Measurements from ENCODE around the gene FEN1. TPM values are rescaled to one million over a fixed set of nuclear protein-coding genes. Genes with fewer than 3 reads are reported as not detected.

Gene FEN1
- total RNA-seq, 1 donor from 2014 or later: 5.4 TPM

GRCh38 chr11:61787928-61788491, 4.7 kb upstream of the FEN1 start:
- Histone ChIP-seq H3K36me3 (peaks cover 77% of the 10 kb centered on the region), H3K9me3 (no peaks in the 10 kb centered on the region), H3K4me1 (peaks cover 14% of the 10 kb centered on the region), H3K4me3 (no peak overlapping the region), H3K27me3 (ENCODE audit: low read depth) (no peaks in the 10 kb centered on the region), H3K27ac (no peak overlapping the region)
- peak; percentile 35 for TF ChIP-seq CTCF (IDR thresholded peaks at IDR 0.05)
- intact Hi-C loops (cut with DNase I): no loop called here
- DNase-seq: no peak
- ATAC-seq: no peak

GRCh38 chr11:61791737-61792309, 888 bp upstream of the FEN1 start:
- peaks cover 50% of the 10 kb centered on the region for H3K36me3 ChIP-seq
- no peaks in the 10 kb centered on the region for H3K9me3 ChIP-seq
- intact Hi-C loops (cut with DNase I): no loop called here
- DNase-seq (peak; percentile 68), ATAC-seq (peak; percentile 72 to 74)
- peak overlapping the region; percentile 96 for H3K4me3 ChIP-seq
- H3K27me3 ChIP-seq (ENCODE audit: low read depth): no peaks in the 10 kb centered on the region
- TF ChIP-seq CTCF (IDR thresholded peaks at IDR 0.05): no peak
- peak overlapping the region; percentile 98 for H3K27ac ChIP-seq
- peaks cover 21% of the 10 kb centered on the region for H3K4me1 ChIP-seq

DNA sequence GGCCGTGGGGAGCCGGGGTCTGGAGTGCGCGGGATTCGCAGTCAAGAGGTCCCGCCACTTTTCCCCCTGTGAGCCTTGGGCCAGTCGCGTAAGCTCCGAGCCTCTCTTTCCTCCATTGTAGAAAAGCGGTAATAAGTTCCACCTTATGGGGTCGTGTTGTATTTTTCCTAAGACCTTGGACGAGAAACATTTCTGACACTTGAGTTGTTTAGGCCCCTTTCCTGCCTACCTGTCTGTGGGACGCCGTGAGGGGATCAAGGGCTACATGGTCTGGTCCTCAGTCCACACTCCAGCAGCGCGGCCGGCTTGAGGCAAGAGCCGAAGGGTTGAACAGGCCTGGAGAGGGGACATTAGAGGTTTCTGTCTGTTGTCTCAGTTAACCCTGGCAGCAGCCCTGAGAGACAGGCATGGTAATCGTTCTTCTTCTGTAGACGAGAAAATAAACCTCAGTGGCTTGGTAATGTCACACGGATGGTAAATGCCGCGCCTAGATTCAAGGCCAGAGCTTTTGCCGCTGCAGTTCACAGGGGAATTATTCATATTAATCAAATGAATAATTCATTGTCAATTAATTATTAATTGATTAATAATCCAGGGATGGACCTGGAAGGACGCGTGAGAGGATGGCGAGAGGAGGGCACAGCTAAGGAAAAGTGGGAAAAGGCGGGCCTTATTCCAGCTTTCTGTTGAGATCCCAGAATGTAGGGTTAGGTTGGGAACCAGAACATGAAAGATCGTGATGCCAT, 545 bp downstream of the FEN1 start:
- no peak for TF ChIP-seq CTCF (IDR thresholded peaks at IDR 0.05)
- peaks cover 36% of the 10 kb centered on the region for H3K36me3 ChIP-seq
- intact Hi-C loops (cut with DNase I): no loop called here
- H3K4me1 ChIP-seq: peaks cover 28% of the 10 kb centered on the region
- H3K9me3 ChIP-seq: no peaks in the 10 kb centered on the region
- ATAC-seq (no peak), DNase-seq (no peak)
- no peaks in the 10 kb centered on the region for H3K27me3 ChIP-seq (ENCODE audit: low read depth)
- peak overlapping the region; percentile 96 for H3K4me3 ChIP-seq
- peak overlapping the region; percentile 98 for H3K27ac ChIP-seq

DNA sequence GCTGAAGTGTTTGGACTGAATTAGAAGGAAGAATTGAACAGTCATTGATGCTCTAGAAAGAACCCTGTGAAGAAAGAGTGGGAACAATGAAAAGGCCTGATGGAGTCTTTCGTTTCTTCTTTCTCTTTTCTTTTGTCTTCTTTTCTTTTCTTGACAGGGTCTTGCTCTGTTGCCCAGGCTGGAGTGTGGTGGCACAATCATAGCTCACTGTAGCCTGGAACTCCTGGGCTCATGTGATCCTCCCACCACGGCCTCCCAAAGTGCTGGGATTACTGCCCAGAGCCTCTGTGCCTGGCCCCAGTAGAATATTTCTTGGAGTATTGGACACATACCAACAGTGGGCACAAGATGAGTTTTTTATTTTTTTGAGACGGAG, 1.1 kb downstream of the FEN1 start:
- DNase-seq (no peak), ATAC-seq (no peak)
- peaks cover 30% of the 10 kb centered on the region for H3K36me3 ChIP-seq
- H3K4me1 ChIP-seq: peaks cover 28% of the 10 kb centered on the region
- no peak overlapping the region for H3K27ac ChIP-seq
- TF ChIP-seq CTCF (IDR thresholded peaks at IDR 0.05): no peak
- H3K4me3 ChIP-seq: peak overlapping the region; percentile 96
- H3K27me3 ChIP-seq (ENCODE audit: low read depth): no peaks in the 10 kb centered on the region
- no peaks in the 10 kb centered on the region for H3K9me3 ChIP-seq
- intact Hi-C loops (cut with DNase I): no loop called here

DNA sequence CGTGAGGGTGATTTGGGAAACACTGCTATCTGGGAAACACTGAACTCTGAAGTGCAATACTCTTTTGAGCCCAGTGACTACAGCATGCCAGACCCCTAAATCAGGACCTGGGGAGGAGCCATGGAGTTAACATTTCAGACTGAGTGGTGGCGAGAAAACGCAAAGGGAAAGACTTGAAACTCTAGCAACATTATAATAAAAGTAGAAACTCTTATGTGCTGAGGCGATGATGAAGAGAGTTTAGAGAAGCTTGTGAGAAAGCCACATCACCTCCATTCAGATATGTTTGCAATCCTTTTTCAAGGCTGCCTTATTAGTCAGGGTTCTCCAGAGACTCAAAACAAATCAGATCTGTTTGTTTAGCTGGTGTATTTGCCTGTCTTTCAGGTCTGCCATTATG, 1.9 kb downstream of the FEN1 start:
- DNase-seq (no peak), ATAC-seq (no peak)
- TF ChIP-seq CTCF (IDR thresholded peaks at IDR 0.05): no peak
- Histone ChIP-seq H3K9me3 (no peaks in the 10 kb centered on the region), H3K27me3 (ENCODE audit: low read depth) (no peaks in the 10 kb centered on the region), H3K4me3 (no peak overlapping the region), H3K27ac (no peak overlapping the region), H3K4me1 (peaks cover 28% of the 10 kb centered on the region), H3K36me3 (peaks cover 23% of the 10 kb centered on the region)
- intact Hi-C loops (cut with DNase I): no loop called here

Data from lower lobe of right lung (tissue), 2 donors.